H1 (cell line): Measurements from ENCODE around the gene FCRL4. TPM values are rescaled to one million over a fixed set of nuclear protein-coding genes. Genes with fewer than 3 reads are reported as not detected.

Experiments
- CTCF ChIA-PET: fragments of 300-600 bp; sonication (Branson Sonifier 250); formaldehyde crosslinking; loops from one replicate; lab custom pipeline; 2021; ENCODE audit not compliant: partially characterized antibody; lab: Charles Lee
- POLR2A ChIA-PET: fragments of 300-600 bp; sonication (Branson Sonifier 250); formaldehyde crosslinking; loops from one replicate; lab custom pipeline; 2021; ENCODE audit warnings: inconsistent platforms; ENCODE audit not compliant: partially characterized antibody; lab: Charles Lee
- DNase-seq, 2 experiments: peaks; one replicate each; pipeline versions ENCODE4 v3.0.0 to v3.0.0-alpha.2; 2010 to 2022; ENCODE audit warnings: low spot score in 2 of 2, low read depth in 1 of 2, mixed read lengths in 1 of 2
- FAIRE-seq: peaks from 2 replicates; lab custom pipeline; 2011; peaks lifted over from hg19 to GRCh38; lab: Jason Lieb, UNC
- H2AFZ ChIP-seq: 2 replicates; pipeline ENCODE4 v1.8.1; 2012; ENCODE audit warnings: low read length, inconsistent platforms
- H2AK5ac ChIP-seq: 2 replicates; pipeline ENCODE4 v1.6.1; 2013; ENCODE audit warnings: low read depth, low read length
- H2BK120ac ChIP-seq: replicated peaks from 2 replicates; pipeline ENCODE3; 2013; ENCODE audit warnings: low read depth, low read length, inconsistent platforms
- H2BK12ac ChIP-seq: 2 replicates; pipeline ENCODE4 v1.6.1; 2013; ENCODE audit warnings: low read depth, low read length
- H2BK15ac ChIP-seq: 2 replicates; pipeline ENCODE4 v1.6.1; 2013; ENCODE audit warnings: low read length
- H2BK20ac ChIP-seq: 2 replicates; pipeline ENCODE4 v1.6.1; 2013; ENCODE audit warnings: low read length
- H2BK5ac ChIP-seq: 2 replicates; pipeline ENCODE4 v1.6.1; 2013; ENCODE audit warnings: low read depth, low read length
- H3K14ac ChIP-seq: 2 replicates; pipeline ENCODE4 v1.6.1; 2013; ENCODE audit warnings: inconsistent platforms; ENCODE audit not compliant: insufficient read length
- H3K18ac ChIP-seq: 2 replicates; pipeline ENCODE4 v1.6.1; 2013; ENCODE audit warnings: low read length; ENCODE audit errors: extremely low read depth
- H3K23ac ChIP-seq: 2 replicates; pipeline ENCODE4 v1.6.1; 2013; ENCODE audit warnings: inconsistent platforms; ENCODE audit not compliant: insufficient read length
- H3K23me2 ChIP-seq: 2 replicates; pipeline ENCODE4 v1.6.1; 2013; ENCODE audit warnings: low read depth, low read length
- H3K27ac ChIP-seq: 2 replicates; pipeline ENCODE4 v1.6.1; 2011; ENCODE audit warnings: low read depth, low read length, inconsistent platforms
- H3K27me3 ChIP-seq, 4 experiments: replicated peaks in 1 of 4; 1 replicate in 1 of 4; 2 replicates in 3 of 4; pipeline versions ENCODE4 v1.6.1 to v1.8.1; 2011 to 2013; ENCODE audit warnings: low read length in 3 of 4, mild to moderate bottlenecking in 3 of 4, inconsistent platforms in 2 of 4, mixed read lengths in 2 of 4, moderate library complexity in 1 of 4; ENCODE audit not compliant: control insufficient read depth in 3 of 4, insufficient read depth in 3 of 4; ENCODE audit errors: extremely low read depth in 1 of 4
- H3K36me3 ChIP-seq, 4 experiments: 2 replicates each; pipeline versions ENCODE4 v1.6.1 to v1.8.1; 2011 to 2013; ENCODE audit warnings: mild to moderate bottlenecking in 4 of 4, low read length in 3 of 4, moderate library complexity in 2 of 4, control low read depth in 1 of 4, inconsistent platforms in 1 of 4; ENCODE audit not compliant: insufficient read depth in 4 of 4, control insufficient read depth in 2 of 4
- H3K4ac ChIP-seq: replicated peaks from 2 replicates; pipeline ENCODE3; 2013; ENCODE audit warnings: low read length, low read depth, mixed read lengths, inconsistent platforms; ENCODE audit not compliant: insufficient read length
- H3K4me1 ChIP-seq, 4 experiments: replicated peaks in 1 of 4; 1 replicate in 1 of 4; 2 replicates in 3 of 4; pipeline versions ENCODE4 v1.6.1 to v1.8.1; 2011 to 2013; ENCODE audit warnings: low read length in 3 of 4, inconsistent platforms in 2 of 4, mixed read lengths in 1 of 4; ENCODE audit not compliant: insufficient read depth in 4 of 4, control insufficient read depth in 3 of 4
- H3K4me2 ChIP-seq, 2 experiments: 2 replicates each; pipeline versions ENCODE4 v1.6.1 to v1.8.1; 2011 to 2013; ENCODE audit warnings: low read depth in 2 of 2, low read length in 2 of 2, control low read depth in 1 of 2, inconsistent platforms in 1 of 2, mild to moderate bottlenecking in 1 of 2; ENCODE audit not compliant: insufficient read depth in 1 of 2
- H3K4me3 ChIP-seq, 4 experiments: fragments of 200-600, 300-600 bp in 1 of 4; sonication (generic), shearing (Covaris generic), sonication (Bioruptor Twin) in 1 of 4; 2 replicates each; pipeline versions ENCODE4 v1.5.1 to v1.8.1; 2011 to 2016; ENCODE audit warnings: low read length in 4 of 4, low read depth in 3 of 4, control low read depth in 2 of 4, inconsistent platforms in 2 of 4, mild to moderate bottlenecking in 2 of 4, mixed read lengths in 1 of 4, moderate library complexity in 1 of 4; ENCODE audit not compliant: insufficient read depth in 2 of 4; ENCODE audit errors: extremely low read depth in 1 of 4
- H3K56ac ChIP-seq: replicated peaks from 2 replicates; pipeline ENCODE3; 2013; ENCODE audit warnings: low read depth, mild to moderate bottlenecking, mixed read lengths, low read length, inconsistent platforms; ENCODE audit not compliant: insufficient read length
- H3K79me1 ChIP-seq: 2 replicates; pipeline ENCODE4 v1.6.1; 2013; ENCODE audit warnings: low read depth, low read length, control low read depth
- H3K79me2 ChIP-seq, 2 experiments: 2 replicates each; pipeline versions ENCODE4 v1.6.1 to v1.8.1; 2012 to 2013; ENCODE audit warnings: low read length in 2 of 2, mild to moderate bottlenecking in 2 of 2, inconsistent platforms in 1 of 2; ENCODE audit not compliant: insufficient read depth in 2 of 2, control insufficient read depth in 1 of 2
- H3K9ac ChIP-seq, 4 experiments: replicated peaks in 1 of 4; 1 replicate in 1 of 4; 2 replicates in 3 of 4; pipeline versions ENCODE4 v1.6.1 to v1.8.1; 2011 to 2013; ENCODE audit warnings: low read depth in 3 of 4, low read length in 3 of 4, control low read depth in 2 of 4, mild to moderate bottlenecking in 2 of 4, moderate library complexity in 2 of 4, inconsistent platforms in 1 of 4; ENCODE audit errors: extremely low read depth in 1 of 4
- H3K9me3 ChIP-seq, 2 experiments: 2 replicates each; pipeline versions ENCODE4 v1.6.1 to v1.8.1; 2012 to 2013; ENCODE audit warnings: mild to moderate bottlenecking in 2 of 2, moderate library complexity in 2 of 2, control low read depth in 1 of 2, inconsistent platforms in 1 of 2, low read depth in 1 of 2, low read length in 1 of 2, mixed read lengths in 1 of 2; ENCODE audit not compliant: insufficient read depth in 2 of 2
- H4K20me1 ChIP-seq, 2 experiments: replicated peaks in 1 of 2; 2 replicates each; pipeline versions ENCODE3 to v1.8.1; 2011 to 2013; ENCODE audit warnings: inconsistent platforms in 2 of 2, low read length in 2 of 2, mild to moderate bottlenecking in 1 of 2; ENCODE audit not compliant: insufficient read depth in 2 of 2, control insufficient read depth in 1 of 2
- H4K5ac ChIP-seq: 2 replicates; pipeline ENCODE4 v1.6.1; 2013; ENCODE audit warnings: low read length, low read depth, mixed read lengths, inconsistent platforms; ENCODE audit not compliant: insufficient read length
- H4K8ac ChIP-seq: 2 replicates; pipeline ENCODE4 v1.8.0; 2013; ENCODE audit warnings: mild to moderate bottlenecking, moderate library complexity, low read length, inconsistent platforms; ENCODE audit not compliant: insufficient read depth; ENCODE audit errors: extremely low read depth
- H4K91ac ChIP-seq: replicated peaks from 2 replicates; pipeline ENCODE3; 2013; ENCODE audit warnings: low read length, mixed read lengths, inconsistent platforms; ENCODE audit not compliant: insufficient read length
- ASH2L ChIP-seq: fragments of 200-600, 300-600 bp; sonication (generic); IDR thresholded peaks from one replicate; pipeline ENCODE4 v1.7.1; 2017; ENCODE audit warnings: low read length
- BACH1 ChIP-seq: IDR thresholded peaks from 2 replicates; pipeline ENCODE4 v1.6.1; 2012; ENCODE audit warnings: low read length, improper control_type of control experiment
- BCL11A ChIP-seq, 2 experiments: IDR thresholded peaks; one replicate each; pipeline ENCODE4 v1.6.1; 2011; ENCODE audit warnings: low read depth in 2 of 2, low read length in 2 of 2, mild to moderate bottlenecking in 2 of 2
- CBX5 ChIP-seq: fragments of 300-800, 300-1000 bp; sonication (generic); IDR thresholded peaks from 2 replicates; pipeline ENCODE4 v1.7.1; 2016; ENCODE audit warnings: antibody characterized with exemption, low read length, low read depth
- SP2 ChIP-seq: IDR thresholded peaks from 2 replicates; pipeline ENCODE4 v1.6.1; 2012; ENCODE audit warnings: mild to moderate bottlenecking, low read length, inconsistent platforms
- WGBS, 2 experiments: shearing (Covaris generic) in 1 of 2; methylation state at CpG; one replicate each; pipeline versions ENCODE4 v1.1.6 to v1.1.7; 2013 to 2015; ENCODE audit warnings: low lambda C conversion rate in 2 of 2, mixed read lengths in 2 of 2, inconsistent platforms in 1 of 2, low coverage in 1 of 2, missing lambda C conversion rate in 1 of 2; ENCODE audit not compliant: insufficient replicate concordance in 2 of 2, insufficient coverage in 1 of 2, insufficient read length in 1 of 2; ENCODE audit errors: extremely low coverage in 1 of 2, missing lambda C conversion rate in 1 of 2; 5-methylcytosine and 5-hydroxymethylcytosine counted together
- polyA plus RNA-seq, 7 experiments: library from polyadenylated mRNA; depleted of rRNA in 3 of 7; stranded (reverse) in 5 of 7; unstranded in 2 of 7; fragments of >200 nt in 5 of 7; fragments of 200-250 nt in 2 of 7; gene quantifications; 1 replicate in 5 of 7; 2 replicates in 1 of 7; 4 replicates in 1 of 7; pipeline versions ENCODE4 v1.2.1 to v1.2.3, GENCODE V29; 2011 to 2013; ENCODE audit warnings: missing spikeins in 2 of 7, mixed read lengths in 2 of 7
- total RNA-seq: library from RNA; stranded (reverse); fragmentation: NEBNext Ultra II Directional; extraction: Animal tissue kit (Norgen Biotek cat#: 25700); gene quantifications from 2 replicates; pipeline ENCODE4 v1.2.1, GENCODE V29; 2021
- TF ChIP-seq, protein P1 (sequence below): IDR thresholded peaks from 2 replicates; pipeline ENCODE4 v1.6.1; 2011; ENCODE audit warnings: low read length, improper control_type of control experiment

FCRL4 gene
- total and polyA plus RNA-seq, 2 of the 8 experiments (the other 6 are each of a cell fraction or from before 2014, with no cell fraction given): not detected

DNA sequence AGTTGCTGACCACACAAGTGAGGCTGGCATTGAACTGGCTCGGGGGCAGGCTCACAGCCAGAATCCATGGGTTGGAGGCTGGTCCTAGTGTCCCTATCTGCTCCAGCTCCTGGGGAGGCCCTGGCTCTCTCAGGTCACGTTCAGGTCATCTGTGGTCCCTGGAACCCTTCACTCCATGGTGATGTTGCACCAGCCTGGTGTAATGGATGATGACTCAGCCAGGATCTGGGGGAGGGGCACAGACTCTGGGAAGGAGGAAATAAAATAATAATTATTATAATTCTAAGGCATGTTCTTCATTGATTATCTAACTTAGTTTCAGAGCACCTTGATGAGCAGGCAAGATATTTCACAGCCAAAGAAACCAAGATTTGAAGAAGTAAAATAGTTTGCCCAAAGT is 26.6 kb upstream of the FCRL4 start:
- Histone ChIP-seq H2BK15ac (no peak overlapping the region), H4K8ac (no peak overlapping the region), H3K18ac (no peak overlapping the region), H3K4ac (no peak overlapping the region), H4K5ac (no peak overlapping the region), H2AK5ac (no peak overlapping the region), H3K27ac (no peak overlapping the region), H3K23me2 (no peaks in the 10 kb centered on the region), H4K20me1 (no peaks in the 10 kb centered on the region), H3K9me3 (no peaks in the 10 kb centered on the region), H2BK20ac (no peak overlapping the region), H4K91ac (no peak overlapping the region), H2BK5ac (no peak overlapping the region), H3K79me1 (no peaks in the 10 kb centered on the region), H3K56ac (no peak overlapping the region), H3K23ac (no peak overlapping the region), H3K79me2 (no peaks in the 10 kb centered on the region), H3K27me3 (no peaks in the 10 kb centered on the region), H3K36me3 (no peaks in the 10 kb centered on the region), H2BK12ac (no peak overlapping the region), H3K9ac (no peak overlapping the region), H3K4me2 (no peak overlapping the region), H2AFZ (no peak overlapping the region), H3K4me3 (no peak overlapping the region), H3K14ac (no peak overlapping the region), H3K4me1 (no peaks in the 10 kb centered on the region; a peak in 1 of 7 replicates), H2BK120ac (no peak overlapping the region)
- 87% methylated on average over 2 of the region's 2 CpGs; no CpG with 5 or more reads in 1 of the 2 experiments for WGBS, 2 experiments
- ChIA-PET POLR2A (no interaction called here), CTCF (interaction anchor here (0.6 to 3.8 kb wide), 9 partner anchors 12 to 127 kb away, joined by 3 to 34 read pairs (median 7); no protein-coding TSS in a partner anchor)
- FAIRE-seq: no peak
- TF ChIP-seq, protein P1, sequence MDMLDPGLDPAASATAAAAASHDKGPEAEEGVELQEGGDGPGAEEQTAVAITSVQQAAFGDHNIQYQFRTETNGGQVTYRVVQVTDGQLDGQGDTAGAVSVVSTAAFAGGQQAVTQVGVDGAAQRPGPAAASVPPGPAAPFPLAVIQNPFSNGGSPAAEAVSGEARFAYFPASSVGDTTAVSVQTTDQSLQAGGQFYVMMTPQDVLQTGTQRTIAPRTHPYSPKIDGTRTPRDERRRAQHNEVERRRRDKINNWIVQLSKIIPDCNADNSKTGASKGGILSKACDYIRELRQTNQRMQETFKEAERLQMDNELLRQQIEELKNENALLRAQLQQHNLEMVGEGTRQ: no peak
- TF ChIP-seq CBX5 (no peak), BCL11A (IDR thresholded peaks at IDR 0.05; ENCODE audit: low read depth in 2 of 2, low read length in 2 of 2) (no peak), BACH1 (no peak), SP2 (no peak), ASH2L (no peak)
- no peak for DNase-seq
